Parathyroid adenoma (tissue), 2 donors: ENCODE measurements around the gene DSG4.

Source experiments
- H2AFZ ChIP-seq: fragments of 300-600 bp; sonication (generic); one replicate; pipeline ENCODE4 v1.7.0; 2017; ENCODE audit warnings: antibody characterized with exemption, mild to moderate bottlenecking
- H3K27ac ChIP-seq: fragments of 300-600 bp; sonication (generic); one replicate; pipeline ENCODE4 v1.7.0; 2017
- H3K27me3 ChIP-seq: fragments of 300-600 bp; sonication (generic); one replicate; pipeline ENCODE4 v1.7.0; 2017; ENCODE audit warnings: low read length; ENCODE audit not compliant: control insufficient read depth, insufficient read depth
- H3K36me3 ChIP-seq: fragments of 300-600 bp; sonication (generic); one replicate; pipeline ENCODE4 v1.7.0; 2017; ENCODE audit warnings: low read length; ENCODE audit not compliant: control insufficient read depth, insufficient read depth
- H3K4me1 ChIP-seq: fragments of 300-600 bp; sonication (generic); one replicate; pipeline ENCODE4 v1.7.0; 2017; ENCODE audit warnings: control low read depth
- H3K4me2 ChIP-seq: fragments of 300-600 bp; sonication (generic); one replicate; pipeline ENCODE4 v1.7.0; 2017; ENCODE audit warnings: low read length
- H3K4me3 ChIP-seq: fragments of 300-600 bp; sonication (generic); one replicate; pipeline ENCODE4 v1.7.0; 2017; ENCODE audit warnings: low read depth, low read length
- H3K79me2 ChIP-seq: fragments of 300-600 bp; sonication (generic); one replicate; pipeline ENCODE4 v1.7.0; 2017; ENCODE audit warnings: control low read depth
- H3K9ac ChIP-seq: fragments of 300-600 bp; sonication (generic); one replicate; pipeline ENCODE4 v1.7.0; 2017; ENCODE audit warnings: mild to moderate bottlenecking
- H3K9me3 ChIP-seq: fragments of 300-600 bp; sonication (generic); one replicate; pipeline ENCODE4 v1.7.0; 2017; ENCODE audit warnings: low read length; ENCODE audit not compliant: control insufficient read depth
- CTCF ChIP-seq: fragments of 300-600 bp; sonication (generic); IDR thresholded peaks from one replicate; pipeline ENCODE4 v1.7.0; 2017; ENCODE audit warnings: antibody characterized with exemption, mild to moderate bottlenecking
- donor health status: primary hyperparathyroidism.

Gene DSG4

GRCh38 chr18:31402026-31402373 is 25.4 kb downstream of the DSG4 start:
- H3K79me2 ChIP-seq: no peaks in the 10 kb centered on the region
- H3K36me3 ChIP-seq: no peaks in the 10 kb centered on the region
- H3K4me3 ChIP-seq: no peak overlapping the region
- H3K9me3 ChIP-seq: no peaks in the 10 kb centered on the region
- H3K27me3 ChIP-seq: no peaks in the 10 kb centered on the region
- no peak overlapping the region for H3K9ac ChIP-seq
- H3K4me1 ChIP-seq: no peaks in the 10 kb centered on the region
- H3K27ac ChIP-seq: no peak overlapping the region
- no peak for TF ChIP-seq CTCF
- no peak overlapping the region for H2AFZ ChIP-seq
- H3K4me2 ChIP-seq: no peak overlapping the region

DNA sequence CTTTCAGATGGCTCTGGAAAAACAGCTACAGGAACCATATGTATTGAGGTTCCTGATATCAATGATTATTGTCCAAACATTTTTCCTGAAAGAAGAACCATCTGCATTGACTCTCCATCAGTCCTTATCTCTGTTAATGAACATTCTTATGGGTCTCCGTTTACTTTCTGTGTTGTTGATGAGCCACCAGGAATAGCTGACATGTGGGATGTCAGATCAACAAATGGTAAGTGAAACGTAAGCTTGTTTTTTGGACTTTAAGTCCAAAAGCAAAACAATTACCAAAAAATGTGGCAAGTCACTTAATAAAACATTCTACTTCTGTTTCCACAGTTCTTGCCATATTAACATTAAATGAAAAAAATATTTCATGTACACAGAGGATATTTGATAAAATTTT is 26.8 kb downstream of the DSG4 start:
- no peak overlapping the region for H3K9ac ChIP-seq
- H3K27ac ChIP-seq: no peak overlapping the region
- H3K4me3 ChIP-seq: no peak overlapping the region
- H3K36me3 ChIP-seq: no peaks in the 10 kb centered on the region
- no peaks in the 10 kb centered on the region for H3K9me3 ChIP-seq
- H2AFZ ChIP-seq: no peak overlapping the region
- no peaks in the 10 kb centered on the region for H3K4me1 ChIP-seq
- no peak for TF ChIP-seq CTCF
- H3K27me3 ChIP-seq: no peaks in the 10 kb centered on the region
- H3K79me2 ChIP-seq: no peaks in the 10 kb centered on the region
- no peak overlapping the region for H3K4me2 ChIP-seq

- no peaks in the 10 kb centered on the region for H3K27me3 ChIP-seq
- H3K4me3 ChIP-seq: no peak overlapping the region
- no peak overlapping the region for H3K27ac ChIP-seq
- H3K4me1 ChIP-seq: no peaks in the 10 kb centered on the region
- H3K4me2 ChIP-seq: no peak overlapping the region
- TF ChIP-seq CTCF: no peak
- no peaks in the 10 kb centered on the region for H3K79me2 ChIP-seq
- H2AFZ ChIP-seq: no peak overlapping the region
- no peaks in the 10 kb centered on the region for H3K9me3 ChIP-seq
- H3K36me3 ChIP-seq: no peaks in the 10 kb centered on the region
- no peak overlapping the region for H3K9ac ChIP-seq
These were observed 31.1 kb downstream of the DSG4 start for GRCh38 chr18:31407649-31408048.

GRCh38 chr18:31409276-31409675 is 32.7 kb downstream of the DSG4 start:
- no peak overlapping the region for H3K4me3 ChIP-seq
- no peaks in the 10 kb centered on the region for H3K79me2 ChIP-seq
- no peak overlapping the region for H3K9ac ChIP-seq
- H3K9me3 ChIP-seq: no peaks in the 10 kb centered on the region
- H2AFZ ChIP-seq: no peak overlapping the region
- no peaks in the 10 kb centered on the region for H3K4me1 ChIP-seq
- no peak for TF ChIP-seq CTCF
- H3K27ac ChIP-seq: no peak overlapping the region
- H3K4me2 ChIP-seq: no peak overlapping the region
- no peaks in the 10 kb centered on the region for H3K27me3 ChIP-seq
- no peaks in the 10 kb centered on the region for H3K36me3 ChIP-seq

DNA sequence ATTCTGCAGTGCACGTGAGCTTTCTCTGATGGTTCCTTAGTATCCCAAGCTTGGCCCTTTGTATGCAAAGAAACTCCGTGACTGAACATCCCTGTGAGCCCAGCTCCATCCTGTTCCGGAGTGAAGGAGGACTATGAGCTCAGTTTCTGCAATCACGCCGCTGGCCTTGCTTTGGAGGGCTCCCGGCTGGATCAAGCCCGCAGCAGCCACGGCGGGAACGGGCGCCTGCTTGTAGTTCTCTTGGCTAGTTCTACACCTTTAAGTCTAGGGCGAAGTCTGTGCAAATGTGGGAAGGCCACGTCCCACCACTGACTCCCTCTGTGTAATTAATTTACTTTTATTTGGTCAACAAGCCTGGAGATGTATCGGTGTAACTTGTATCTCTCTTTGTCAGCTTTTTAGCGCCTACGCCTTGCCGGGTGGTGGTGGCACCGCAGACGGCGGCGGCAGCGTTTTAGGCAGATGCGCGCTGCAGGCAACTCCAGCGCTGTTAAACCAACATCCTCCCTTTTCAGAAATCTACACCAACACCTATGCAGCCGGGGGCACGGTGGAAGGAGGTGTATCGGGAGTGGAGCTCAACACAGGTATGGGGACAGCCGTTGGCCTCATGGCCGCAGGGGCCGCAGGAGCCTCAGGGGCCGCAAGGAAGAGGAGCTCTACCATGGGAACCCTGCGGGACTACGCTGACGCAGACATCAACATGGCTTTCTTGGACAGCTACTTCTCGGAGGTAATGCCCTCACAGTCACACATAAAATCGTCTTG is 34.3 kb downstream of the DSG4 start:
- TF ChIP-seq CTCF: no peak
- Histone ChIP-seq H3K27me3 (no peaks in the 10 kb centered on the region), H3K27ac (no peak overlapping the region), H3K4me2 (no peak overlapping the region), H3K36me3 (no peaks in the 10 kb centered on the region), H3K9ac (no peak overlapping the region), H3K79me2 (no peaks in the 10 kb centered on the region), H3K4me3 (no peak overlapping the region), H3K9me3 (no peaks in the 10 kb centered on the region), H2AFZ (no peak overlapping the region), H3K4me1 (no peaks in the 10 kb centered on the region)
